Ishikawa (cell line): Measurements from ENCODE around the gene C11orf68.

ENCODE experiments used
- CEBPB ChIP-seq: IDR thresholded peaks from 2 replicates; pipeline ENCODE4 v1.6.1; 2012
- EGR1 ChIP-seq: IDR thresholded peaks from 2 replicates; pipeline ENCODE4 v1.6.1; 2012
- EP300 ChIP-seq: IDR thresholded peaks from 2 replicates; pipeline ENCODE4 v1.6.1; 2012; ENCODE audit warnings: borderline replicate concordance
- NFIC ChIP-seq: IDR thresholded peaks from 2 replicates; pipeline ENCODE4 v1.6.1; 2012
- RAD21 ChIP-seq: IDR thresholded peaks from 2 replicates; pipeline ENCODE4 v1.6.1; 2012; ENCODE audit warnings: low read depth
- REST ChIP-seq: IDR thresholded peaks from 2 replicates; pipeline ENCODE4 v1.6.1; 2012; ENCODE audit warnings: low read depth, mild to moderate bottlenecking
- YY1 ChIP-seq: IDR thresholded peaks from 2 replicates; pipeline ENCODE4 v1.6.1; 2012; ENCODE audit warnings: low read depth
- TF ChIP-seq, protein P1 (sequence below): IDR thresholded peaks from 2 replicates; pipeline ENCODE4 v1.6.1; 2012

GRCh38 chr11:65900899-65901180 lies 18.0 kb downstream of the C11orf68 start:
- TF ChIP-seq EP300 (no peak), CEBPB (no peak), YY1 (no peak), EGR1 (no peak), NFIC (no peak), REST (no peak), RAD21 (no peak)
- TF ChIP-seq, protein P1, sequence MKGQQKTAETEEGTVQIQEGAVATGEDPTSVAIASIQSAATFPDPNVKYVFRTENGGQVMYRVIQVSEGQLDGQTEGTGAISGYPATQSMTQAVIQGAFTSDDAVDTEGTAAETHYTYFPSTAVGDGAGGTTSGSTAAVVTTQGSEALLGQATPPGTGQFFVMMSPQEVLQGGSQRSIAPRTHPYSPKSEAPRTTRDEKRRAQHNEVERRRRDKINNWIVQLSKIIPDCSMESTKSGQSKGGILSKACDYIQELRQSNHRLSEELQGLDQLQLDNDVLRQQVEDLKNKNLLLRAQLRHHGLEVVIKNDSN: no peak
